HG02973 (cell line): ENCODE data around the gene ODAD3.
"Not testable (repeated sequence)": the region's sequence is repeated elsewhere in the genome, so short reads cannot be mapped to it uniquely, and the experiment has no call there.

ENCODE experiments used
- ATAC-seq: cut with Tn5 transposase; IDR thresholded peaks from one replicate; pipeline ENCODE4 v1.9.1; 2021; ENCODE audit warnings: moderate library complexity; ENCODE audit not compliant: unreplicated experiment

The ODAD3 gene

DNA sequence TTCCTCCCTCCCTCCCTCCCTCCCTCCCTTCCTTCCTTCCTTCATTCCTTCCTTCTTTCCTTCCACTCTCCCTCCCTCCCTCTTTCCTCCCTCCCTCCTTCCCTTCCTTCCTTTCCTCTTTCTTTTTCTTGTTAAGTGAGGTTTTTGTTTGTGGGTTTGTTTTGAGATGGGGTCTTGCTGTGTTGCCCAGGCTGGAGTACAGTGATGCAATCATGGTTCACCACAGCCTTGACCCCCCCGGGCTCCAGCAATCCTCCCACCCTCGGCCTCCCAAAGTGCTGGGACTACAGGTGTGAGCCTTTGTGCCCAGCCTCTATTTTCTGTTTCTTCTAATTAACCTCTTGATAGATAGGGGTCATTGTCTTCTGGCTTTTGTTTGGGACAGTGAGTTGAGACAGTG, 26.5 kb upstream of the ODAD3 start:
- ATAC-seq, result no peak

DNA sequence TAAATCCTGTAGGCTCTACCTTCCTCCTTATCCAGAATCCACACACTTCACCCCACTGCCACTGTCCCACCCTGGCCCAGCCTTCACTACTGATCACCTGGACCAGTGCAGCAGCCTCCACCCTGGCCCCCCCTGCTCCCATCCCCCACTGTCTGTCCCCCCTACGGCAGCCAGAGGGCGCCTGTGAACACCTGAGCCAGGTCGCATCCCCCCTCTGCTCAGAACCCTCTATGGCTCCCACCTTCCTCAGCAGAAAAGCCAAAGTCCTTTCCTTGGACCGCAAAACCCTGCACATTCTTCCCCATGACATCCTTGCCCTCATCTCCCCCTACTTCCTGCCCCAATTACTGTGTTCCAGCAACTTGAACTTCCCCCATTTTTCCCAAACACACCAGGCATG, 25.3 kb upstream of the ODAD3 start:
- ATAC-seq, result no peak

DNA sequence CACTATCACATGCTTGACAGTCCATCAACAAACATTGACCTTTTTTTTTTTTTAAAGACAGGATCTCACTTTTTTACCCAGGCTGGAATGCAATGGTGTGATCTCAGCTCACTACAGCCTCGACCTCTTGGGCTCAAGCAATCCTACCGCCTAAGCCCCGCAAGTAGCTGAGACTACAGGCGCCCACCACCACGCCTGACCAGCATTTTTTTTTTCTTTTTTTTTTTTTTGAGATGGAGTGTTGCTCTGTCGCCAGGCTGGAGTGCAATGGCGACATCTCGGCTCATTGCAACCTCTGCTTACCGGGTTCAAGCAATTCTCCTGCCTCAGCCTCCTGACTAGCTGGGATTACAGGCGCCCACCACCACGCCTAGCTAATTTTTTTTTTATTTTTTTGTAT, 24.0 kb upstream of the ODAD3 start:
- ATAC-seq, result not testable (repeated sequence)

DNA sequence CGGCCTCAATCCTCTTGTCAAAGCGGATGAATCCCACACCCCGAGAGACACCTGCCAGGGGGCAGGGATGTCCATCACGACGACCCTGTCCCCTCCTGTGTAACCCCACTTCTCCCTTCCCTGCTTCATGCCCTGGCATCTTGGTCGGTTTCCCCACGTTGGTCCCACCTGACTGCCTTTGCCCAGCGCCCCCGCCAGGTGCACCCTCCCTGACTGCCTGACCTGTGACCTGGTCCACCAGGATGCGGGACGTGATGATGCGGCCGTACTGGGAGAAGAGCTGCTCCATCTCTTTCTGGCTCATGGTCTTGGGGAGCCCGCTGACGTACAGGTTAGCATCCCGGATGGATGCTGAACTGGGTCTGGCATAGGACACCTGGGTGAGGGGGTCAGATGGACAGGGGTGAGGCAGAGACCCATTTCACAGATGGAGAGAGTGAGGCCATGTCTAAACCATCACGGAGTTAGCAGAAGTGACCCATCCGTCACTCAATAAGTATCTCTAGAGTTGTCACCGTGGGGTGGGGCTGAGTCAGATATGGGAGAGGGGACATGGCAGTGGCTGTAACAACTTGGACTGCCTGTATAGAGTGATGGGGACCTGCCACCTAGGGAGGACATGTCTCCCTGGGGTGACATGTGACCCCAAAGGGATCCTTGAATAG, 23.4 kb upstream of the ODAD3 start:
- ATAC-seq, result no peak

DNA sequence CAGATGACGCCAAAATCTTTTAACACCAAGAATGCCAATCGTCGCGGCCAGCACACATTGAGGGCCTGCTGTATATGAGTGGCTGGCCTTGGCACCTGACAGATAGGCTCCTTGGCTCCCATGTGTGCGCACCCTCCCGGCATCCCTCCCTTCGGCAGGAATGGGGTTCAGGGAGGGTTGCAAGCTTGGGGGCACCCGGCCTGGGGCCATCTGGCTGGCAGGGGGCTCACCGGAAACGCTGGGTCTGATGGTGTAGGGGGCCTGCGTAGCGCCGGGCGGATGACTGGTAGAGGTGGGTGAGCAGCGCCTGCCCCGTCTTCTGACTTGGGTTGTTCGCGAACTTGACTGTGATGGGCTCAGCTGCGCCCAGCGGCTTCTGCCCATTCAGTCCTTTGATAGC, 22.9 kb upstream of the ODAD3 start:
- ATAC-seq, result no peak

DNA sequence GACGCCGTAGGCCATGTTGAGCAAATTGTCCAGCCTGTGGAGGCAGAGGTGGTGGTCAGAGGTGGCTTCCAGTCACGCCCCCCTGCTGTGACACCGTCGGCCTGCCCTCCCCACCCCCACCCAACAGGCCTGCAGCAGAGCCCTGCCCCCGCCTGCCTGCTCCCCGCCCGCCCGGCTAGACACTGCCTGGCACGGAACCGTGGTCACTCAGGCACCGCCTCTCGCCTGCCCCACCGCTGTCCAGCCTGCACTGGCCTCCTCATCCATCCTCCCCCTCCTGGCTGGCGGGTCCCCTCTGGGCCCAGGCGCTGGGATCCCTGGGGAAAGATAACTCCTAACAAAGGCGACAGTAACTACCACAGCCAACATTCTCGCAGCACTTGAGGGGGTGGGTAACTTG, 22.2 kb upstream of the ODAD3 start:
- no peak for ATAC-seq

DNA sequence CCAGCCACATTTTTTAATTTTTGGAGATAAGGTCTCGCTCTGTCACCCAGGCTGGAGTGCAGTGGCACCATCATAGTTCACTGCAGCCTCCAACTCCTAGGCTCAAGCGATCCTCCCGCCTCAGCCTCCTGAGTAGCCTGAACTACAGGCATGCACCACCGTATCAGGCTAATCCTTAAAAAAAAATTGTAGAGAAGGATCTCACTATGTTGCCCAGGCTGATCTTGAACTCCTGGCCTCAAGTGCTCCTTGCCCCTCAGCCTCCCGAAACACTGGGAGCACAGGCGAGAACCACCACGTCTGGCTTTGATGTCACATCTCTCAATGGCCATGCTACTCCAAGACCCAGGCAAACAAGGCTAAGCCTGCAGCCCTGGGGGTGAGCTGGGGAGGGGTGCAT, 21.7 kb upstream of the ODAD3 start:
- ATAC-seq, result no peak

DNA sequence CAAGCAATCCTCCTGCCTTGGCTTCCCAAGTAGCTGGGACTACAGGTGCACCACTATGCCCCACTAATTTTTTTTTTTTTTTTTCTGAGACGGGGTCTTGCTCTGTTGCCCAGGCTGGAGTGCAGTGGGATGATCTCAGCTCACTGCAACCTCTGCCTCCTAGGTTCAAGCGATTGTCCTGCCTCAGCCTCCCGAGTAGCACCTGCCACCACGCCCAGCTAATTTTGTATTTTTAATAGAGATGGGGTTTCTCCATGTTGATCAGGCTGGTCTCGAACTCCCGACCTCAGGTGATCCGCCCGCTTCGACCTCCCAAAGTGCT, 20.3 kb upstream of the ODAD3 start:
- not testable (repeated sequence) for ATAC-seq

DNA sequence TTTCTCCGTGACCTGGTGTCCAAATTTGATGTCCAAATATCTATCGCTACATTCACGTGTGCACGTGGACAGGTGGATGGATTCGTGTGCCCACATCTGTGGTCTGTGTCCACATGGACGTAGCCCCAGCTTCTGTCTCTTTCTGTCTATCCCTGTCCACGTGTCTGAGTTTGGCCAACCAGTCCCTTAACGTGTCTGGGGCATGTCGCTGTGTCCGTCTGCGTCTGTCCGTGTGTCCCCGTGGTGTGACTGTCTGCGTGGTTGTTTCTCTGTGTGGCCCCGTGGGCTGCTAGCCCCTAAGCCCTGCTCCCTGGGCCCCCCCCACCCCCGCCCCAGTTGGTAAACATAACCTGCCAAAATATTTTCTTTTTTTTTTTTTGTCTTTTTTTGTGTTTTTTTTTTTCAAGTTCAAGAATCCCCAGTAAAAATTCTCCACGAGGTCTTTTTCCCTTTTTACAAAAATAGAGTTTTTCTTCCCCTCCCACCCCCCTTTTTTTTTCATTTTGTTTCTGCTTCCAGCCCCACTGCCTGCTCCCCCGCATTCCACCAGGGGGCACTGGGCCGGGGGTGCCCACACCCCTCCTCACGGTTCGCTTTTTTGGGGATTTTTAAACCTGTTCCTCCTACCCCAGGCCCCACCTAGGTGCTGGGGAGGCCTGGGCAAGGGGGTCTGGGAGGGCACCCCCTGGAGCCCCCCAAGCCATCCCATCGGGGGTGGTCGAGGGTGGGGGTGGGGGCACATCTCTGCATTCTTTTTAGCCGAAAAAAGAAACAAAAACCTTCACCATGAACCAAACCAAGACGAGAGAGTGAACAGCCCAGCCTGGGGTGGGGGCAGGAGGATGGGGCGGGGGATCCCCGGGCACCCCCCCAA, 18.8 kb upstream of the ODAD3 start:
- no peak for ATAC-seq

DNA sequence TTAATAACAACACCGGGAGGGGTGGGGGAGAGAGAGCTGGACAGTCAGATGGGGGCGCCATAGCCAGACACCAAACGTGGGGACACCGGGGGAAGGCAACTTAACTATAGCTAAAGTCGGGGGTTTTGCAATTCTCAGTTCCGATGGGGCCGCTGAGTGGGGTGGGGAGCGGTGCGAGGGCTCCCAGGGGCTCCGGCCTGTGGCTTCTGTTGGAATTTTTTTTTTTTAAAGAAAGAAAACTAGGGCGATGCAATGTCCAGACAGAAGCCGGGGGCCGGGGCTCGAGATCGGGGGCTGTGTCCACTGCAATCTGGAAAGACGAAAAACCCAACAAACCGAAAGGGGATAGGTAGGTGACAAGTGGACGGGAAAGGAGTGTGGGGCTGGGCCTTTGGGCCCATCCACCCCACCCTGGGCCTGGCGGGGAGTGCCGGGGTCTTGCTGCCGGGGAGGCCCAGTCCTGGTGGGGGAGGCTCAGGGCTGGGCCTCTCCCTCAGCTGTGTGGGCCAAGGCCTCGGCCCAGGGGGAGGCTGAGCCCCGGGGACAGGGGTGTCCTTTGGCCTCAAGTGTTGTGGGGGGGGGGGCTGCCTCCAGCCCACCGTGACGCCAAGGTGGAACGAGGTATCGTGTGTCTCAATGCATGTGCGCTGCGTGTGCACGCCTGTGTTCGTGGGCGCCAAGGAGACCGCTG, 17.8 kb upstream of the ODAD3 start:
- ATAC-seq, result no peak

DNA sequence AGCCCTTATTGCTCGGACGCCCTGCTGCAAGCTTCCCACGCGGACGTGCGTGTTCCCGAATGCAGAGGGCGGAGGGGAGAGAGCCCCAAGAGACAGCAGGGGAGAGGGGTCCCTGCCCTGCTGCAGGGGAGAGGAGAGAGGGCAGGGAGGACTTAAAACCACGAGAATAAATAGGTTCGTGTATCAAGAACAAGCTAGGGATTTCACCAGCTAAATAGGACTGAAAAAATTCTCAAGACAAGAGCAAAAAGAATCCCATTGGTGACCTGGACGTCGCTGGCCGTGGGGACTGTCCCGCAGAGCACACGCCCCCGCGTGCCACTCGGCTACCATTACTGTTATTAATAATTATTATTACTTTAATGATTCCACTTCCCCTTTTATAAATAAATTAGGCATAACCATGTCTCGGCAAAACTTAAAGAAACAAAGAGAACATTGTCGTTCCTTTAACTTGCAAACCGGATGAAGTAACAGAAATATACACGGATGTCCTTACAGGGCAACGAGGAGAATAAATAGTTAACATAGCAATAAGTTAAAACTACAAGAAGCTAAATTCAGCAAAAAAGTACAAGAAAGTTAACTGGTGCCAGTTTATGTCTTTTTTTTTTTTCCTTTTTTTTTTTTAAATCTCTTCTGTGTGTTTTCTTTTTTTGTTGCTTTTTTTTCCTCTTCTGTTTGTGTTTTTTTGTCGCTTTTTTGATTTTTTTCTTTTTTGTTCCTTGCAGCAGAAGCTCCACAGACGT, 17.1 kb upstream of the ODAD3 start:
- no peak for ATAC-seq

DNA sequence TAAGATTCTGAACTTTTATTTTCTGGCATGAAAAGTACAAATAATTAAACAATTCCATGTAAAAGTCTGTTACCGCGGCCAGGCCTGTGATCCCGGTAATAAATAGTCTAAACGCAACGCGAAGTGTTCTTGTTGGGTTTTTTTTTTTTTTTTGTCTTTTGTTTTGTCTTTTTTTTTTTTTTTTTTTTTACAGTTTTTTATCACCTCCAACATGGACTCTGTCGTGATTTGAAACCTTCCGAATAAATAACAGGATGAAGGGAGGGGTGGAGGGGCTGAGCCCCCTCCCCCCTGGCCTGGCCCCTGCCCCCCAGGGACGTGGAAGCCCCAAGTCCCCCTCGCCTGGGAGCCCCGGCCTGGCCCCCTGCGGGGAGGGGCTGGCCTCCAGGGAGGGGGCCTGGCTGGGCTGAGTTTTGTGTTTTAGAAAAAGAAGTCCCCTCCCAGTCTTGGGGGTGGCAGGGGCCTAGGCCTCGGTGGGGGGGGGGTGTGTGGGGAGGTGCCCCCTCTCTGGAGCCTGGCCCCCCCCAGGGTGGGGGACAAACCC, 16.5 kb upstream of the ODAD3 start:
- ATAC-seq, result no peak

DNA sequence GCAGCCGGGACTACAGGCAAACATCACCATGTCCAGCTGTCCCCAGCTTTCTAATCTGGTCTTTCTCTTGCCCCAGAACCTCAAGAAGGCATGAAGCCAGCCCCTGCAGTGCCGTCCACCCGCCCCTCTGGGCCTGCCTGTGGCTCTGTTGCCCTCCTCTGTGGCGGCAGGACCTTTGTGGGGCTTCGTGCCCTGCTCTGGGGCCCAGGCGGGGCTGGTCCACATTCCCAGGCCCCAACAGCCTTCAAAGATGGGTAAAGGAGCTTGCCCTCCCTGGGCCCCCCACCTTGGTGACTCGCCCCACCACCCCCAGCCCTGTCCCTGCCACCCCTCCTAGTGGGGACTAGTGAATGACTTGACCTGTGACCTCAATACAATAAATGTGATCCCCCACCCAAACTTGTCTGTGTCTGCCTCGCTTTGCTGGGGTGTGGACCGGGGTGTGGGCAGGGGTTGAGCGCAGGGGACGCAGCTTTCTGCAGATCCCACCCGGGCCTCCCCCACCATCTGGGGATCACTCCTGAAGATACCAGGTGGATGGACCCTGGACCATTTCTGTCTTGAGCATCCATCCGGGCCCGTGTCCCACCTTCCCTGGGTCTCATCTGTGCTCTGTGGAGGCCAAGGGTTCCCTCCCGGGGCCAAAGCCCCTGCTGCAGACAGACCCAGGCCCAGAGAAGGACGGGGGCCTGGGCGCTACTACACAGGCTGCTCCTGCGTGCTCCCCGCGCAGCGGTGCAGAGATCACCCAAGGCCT, 15.8 kb upstream of the ODAD3 start:
- no peak for ATAC-seq

DNA sequence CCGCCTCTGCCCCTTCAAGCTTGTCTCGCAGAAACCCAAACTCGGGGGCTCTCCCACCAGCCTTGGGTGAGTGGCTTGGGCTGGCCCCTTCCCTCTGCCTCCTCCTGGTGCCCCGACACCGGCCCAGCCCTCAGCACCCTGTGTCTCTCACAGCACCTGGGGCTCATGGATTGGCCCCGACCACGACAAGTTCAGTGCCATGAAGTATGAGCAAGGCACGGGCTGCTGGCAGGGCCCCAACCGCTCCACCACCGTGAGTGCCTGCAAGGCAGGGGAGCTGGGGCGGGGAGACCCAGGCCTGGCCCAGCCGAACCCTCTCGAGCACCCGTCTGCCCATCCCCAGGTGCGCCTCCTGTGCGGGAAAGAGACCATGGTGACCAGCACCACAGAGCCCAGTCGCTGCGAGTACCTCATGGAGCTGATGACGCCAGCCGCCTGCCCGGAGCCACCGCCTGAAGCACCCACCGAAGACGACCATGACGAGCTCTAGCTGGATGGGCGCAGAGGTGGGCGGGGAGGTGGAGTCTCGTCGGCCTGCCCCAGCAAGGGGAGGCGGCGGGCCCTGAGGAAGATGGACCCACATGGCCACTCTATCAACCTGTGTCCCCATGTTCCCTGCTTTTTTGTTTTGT, 14.1 kb upstream of the ODAD3 start:
- no peak for ATAC-seq

DNA sequence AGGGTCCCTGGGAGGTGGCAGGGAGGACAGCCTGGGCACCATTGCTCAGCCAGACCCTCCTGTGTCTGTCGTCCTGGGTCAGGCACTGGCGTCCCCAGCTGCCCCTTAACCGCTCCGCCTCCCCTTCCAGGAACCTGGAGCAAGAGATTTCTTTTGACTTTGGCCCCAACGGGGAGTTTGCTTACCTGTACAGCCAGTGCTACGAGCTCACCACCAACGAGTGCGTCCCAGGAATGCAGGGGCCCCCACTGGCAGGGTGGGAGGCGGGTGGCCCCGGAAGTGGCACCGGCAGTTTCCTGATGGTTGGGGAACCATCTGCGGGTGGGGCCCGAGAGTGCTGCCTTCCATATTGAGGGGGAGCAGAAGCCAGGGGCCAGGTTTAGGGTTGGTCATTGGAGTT, 13.5 kb upstream of the ODAD3 start:
- no peak for ATAC-seq

DNA sequence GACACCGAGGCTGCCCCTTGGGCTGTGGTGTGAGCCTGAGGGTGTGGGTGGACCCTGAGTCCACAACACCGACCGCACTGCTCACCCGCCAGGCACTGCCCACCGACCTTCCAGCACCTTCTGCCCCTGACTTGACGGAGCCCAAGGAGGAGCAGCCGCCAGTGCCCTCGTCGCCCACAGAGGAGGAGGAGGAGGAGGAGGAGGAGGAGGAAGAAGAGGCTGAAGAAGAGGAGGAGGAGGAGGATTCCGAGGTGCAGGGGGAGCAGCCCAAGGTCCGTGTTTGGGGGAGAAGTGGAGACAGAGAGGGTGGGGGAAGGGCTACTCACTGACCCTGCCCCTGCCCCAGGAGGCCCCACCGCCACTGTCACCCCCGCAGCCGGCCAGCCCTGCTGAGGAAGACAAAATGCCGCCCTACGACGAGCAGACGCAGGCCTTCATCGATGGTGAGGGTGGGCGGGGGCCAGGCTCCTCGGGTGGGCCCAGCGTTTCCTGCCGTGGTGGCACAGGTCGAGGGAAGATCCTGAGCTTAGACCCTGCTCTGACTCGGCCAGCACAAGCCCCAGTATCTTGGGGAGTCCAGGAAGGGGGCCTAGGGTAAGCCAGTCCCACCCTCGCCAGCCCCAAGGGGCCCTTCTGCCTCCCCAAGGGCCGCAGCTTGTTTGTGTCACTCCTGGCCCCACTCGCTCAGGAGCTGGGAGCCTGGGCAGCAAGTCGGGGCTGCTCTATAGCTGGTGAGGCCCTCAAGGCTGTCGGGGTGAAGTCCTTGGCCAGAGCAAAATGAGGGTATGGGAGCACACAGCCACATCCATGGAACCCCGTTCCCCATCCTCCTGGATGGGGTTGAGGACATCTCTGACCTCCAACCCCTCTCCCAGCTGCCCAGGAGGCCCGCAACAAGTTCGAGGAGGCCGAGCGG, 12.7 kb upstream of the ODAD3 start:
- no peak for ATAC-seq

DNA sequence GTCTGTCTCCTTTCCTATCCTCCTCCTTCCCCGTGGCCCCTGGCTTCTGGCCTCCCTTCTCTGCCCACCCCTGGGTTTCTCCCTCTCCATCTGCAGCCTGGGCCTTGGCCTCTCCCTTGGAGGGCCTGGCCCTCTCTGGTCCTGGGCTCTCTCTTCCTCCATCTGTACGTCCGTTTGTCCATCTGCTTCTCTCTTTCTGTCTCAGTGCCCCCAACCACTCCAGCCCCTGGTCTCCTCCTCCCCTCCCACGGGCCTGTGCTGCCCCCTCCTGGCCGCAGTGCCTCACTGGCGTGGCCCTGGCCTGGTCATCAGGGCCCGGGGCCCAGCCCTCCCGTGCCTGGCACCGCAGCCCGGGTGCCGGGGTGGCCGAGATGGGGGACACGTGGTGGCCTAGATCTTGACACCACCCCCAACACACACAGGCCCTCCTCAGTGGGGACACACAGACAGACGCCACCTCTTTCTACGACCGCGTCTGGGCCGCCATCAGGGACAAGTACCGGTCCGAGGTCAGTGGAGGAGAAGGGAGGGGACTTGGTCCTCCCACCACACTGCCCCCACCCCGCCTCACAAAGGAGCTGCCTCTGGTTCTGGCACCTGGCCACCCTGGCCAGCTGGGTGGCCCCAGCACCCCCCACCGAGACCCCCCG, 11.9 kb upstream of the ODAD3 start:
- ATAC-seq, result no peak

DNA sequence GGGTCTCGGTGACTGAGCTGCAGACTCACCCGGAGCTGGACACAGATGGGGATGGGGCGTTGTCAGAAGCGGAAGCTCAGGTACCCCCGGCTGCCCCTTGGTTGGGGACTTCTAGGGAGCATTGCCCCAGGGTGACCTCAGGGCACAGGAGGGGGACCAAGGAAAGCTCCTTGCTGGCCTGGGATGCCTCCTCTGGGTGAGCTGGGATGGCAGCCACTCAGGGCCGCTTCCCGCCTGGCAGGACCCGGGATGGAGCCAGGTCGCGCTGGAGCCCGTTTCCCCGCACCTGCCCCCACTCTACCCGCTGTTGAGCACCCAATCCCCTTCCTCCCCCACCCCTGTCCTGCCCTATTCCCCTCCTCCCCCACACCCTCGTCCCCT, 11.3 kb upstream of the ODAD3 start:
- no peak for ATAC-seq
